GM12873 (cell line): ENCODE results near the gene CBARP.

Experiments
- CTCF ChIP-seq: IDR thresholded peaks from 2 replicates; pipeline ENCODE4 v1.5.1; 2012; ENCODE audit warnings: low read depth, mild to moderate bottlenecking, moderate library complexity, low read length, control low read depth; ENCODE audit not compliant: insufficient read depth; ENCODE audit errors: missing control alignments

The CBARP gene

DNA sequence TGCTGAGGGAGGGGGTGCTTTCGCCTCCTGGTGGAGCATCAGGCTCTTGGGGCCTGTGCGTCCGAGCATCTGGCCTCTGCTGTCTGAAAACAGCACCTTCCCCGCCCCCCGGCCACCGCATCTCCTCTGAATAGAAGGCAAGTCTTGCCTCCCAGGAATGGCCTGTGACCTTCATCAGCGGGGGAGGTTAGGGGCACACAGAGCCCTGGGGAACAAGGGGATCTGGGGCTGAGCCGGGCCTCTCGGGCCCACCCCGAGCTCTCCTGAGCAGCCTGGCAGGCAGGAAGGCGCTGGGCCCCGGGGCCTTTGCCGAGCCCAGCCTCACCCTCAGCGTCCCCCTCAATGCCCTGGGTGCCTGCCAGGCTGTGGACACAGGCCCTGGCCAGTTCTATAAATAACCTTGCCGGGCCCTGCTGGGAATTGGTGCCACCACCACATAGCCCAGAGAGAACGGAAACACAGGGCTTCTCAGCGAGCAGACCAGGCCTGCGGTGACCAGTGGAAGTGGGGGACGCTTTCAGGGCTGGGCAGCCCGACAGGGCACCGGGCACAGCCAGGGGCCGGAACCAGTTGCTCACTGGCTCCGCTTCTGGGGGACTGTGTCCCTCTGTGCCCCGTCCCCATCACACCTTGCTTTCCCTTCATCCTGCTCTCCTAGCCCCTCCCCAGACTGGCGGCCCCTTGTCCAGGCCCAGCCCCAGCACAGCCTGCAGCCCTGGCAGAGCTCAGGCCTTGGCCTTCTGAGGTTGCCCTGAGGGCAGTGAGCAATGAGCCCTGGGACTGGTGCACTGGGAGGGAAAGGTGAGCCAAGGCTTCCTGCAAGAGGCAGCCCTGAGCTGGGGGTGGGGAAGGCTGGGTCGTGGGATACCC lies 22.7 kb downstream of the CBARP start:
- no peak for TF ChIP-seq CTCF

DNA sequence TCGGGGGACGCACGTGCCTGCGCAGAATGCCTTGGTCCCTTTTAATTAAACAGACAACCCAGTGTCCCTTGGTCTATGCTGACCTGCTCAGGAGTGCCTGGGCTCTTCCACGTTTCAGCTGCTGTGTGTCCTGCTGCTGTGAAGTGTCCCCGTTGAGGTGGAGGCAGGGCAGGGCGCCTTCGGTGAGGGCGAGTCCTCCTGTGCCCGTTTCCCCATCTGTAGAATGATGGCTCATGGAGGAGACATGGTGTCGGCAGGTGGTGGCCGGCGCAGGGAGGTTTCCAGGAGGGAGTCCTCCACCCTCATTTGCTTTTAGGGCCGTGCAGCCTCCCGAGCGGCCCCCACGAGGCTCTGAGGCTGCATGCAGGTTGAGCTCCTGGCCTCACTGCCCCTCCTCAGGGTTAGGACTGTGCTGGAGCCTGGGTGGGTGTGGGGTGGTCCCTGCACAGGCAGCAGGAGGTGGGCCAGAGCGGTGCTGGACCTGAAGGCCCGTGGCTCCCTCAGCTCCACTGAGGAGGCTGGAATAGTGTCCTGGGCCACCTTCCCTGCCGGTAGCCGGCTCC lies 23.4 kb downstream of the CBARP start:
- TF ChIP-seq CTCF = no peak

DNA sequence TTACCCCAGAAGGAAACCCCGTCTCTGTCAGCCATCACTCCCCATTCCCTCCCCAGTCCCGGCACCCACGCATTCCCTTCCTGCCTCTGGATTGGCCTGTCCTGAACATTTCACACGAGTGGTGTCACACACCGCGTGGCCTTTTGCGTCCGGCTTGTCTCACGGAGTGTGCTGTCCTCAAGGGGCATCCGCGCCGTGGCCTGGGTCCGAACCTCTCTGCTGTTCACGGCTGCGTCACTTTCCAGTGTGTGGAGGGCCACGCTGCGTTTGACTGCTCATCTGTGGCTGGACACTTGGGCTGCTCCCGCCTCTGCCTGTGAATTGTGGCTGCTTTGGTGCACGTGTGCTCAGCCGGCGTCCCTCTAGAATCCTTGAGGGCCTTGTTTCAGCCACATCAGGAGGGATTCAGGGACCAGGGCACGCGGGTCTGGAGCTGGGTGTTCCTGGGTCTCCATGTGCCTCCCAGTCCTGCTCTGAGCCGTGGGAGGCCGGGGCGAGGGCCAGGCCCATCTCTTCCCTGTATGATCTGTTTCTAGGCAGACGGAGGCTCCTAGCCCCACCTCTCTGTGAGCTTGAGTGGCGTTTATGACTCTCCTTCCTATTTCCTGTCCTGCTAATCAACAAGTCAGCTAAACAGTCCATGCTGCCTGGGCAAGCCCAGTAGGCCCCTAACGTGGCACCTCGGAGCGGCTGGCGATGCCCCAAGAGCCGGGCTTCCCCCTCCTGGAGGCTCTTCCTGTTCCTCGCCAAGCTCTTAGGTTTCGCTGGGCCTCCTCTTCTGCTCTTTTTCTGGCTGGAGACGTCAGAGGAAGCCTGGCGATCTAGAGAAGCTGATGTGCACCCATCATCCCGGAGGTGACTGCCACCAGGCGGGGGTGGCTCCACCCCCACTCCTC lies 24.2 kb downstream of the CBARP start:
- no peak for TF ChIP-seq CTCF

- no peak for TF ChIP-seq CTCF
Measured at GRCh38 chr19:1211494-1212234, 26.1 kb downstream of the CBARP start.

DNA sequence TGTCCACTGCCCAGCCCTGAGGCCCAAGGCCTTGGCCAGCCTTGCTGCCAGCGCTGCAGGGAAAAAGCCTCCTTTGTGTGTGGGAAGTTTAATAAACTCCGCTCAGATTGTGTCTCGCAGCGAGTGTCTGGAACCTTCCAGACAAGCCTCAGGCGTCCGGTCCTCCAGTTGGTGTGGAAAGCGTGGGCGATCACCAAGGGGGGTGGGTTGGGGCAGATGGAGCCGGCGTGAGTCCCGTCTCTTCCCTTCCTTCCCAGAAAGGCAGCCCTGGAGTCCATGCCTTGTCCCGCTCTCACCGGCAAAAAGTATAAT lies 27.6 kb downstream of the CBARP start:
- TF ChIP-seq CTCF = no peak

DNA sequence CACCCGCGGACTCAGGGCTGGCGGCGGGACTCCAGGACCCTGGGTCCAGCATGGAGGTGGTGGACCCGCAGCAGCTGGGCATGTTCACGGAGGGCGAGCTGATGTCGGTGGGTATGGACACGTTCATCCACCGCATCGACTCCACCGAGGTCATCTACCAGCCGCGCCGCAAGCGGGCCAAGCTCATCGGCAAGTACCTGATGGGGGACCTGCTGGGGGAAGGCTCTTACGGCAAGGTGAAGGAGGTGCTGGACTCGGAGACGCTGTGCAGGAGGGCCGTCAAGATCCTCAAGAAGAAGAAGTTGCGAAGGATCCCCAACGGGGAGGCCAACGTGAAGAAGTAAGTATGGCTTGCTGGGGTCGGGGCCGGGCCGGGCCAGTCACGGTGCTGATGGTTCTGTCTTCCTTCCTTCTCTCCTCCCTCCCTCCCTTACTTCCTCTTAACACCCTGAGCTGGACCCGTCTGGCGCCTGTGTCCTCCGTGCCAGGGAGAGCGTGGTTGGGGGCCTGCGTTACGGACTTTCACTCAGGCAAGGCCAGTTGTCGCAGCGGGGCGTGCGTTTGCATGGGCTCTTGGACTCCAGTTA lies 30.8 kb downstream of the CBARP start:
- TF ChIP-seq CTCF = no peak
